OCI-LY3 (cell line): ENCODE results near the gene SPC24.

Experiments used
- EZH2phosphoT487 ChIP-seq: fragments of 200-600 bp; shearing (Covaris generic); IDR thresholded peaks from 2 replicates; pipeline ENCODE4 v1.6.1; 2018; ENCODE audit warnings: antibody characterized with exemption, mixed run types, low read depth
- TF ChIP-seq, protein P1 (sequence below): fragments of 200-600, 300-600 bp; sonication (generic); IDR thresholded peaks from 2 replicates; pipeline ENCODE4 v1.5.1; 2014; ENCODE audit warnings: antibody characterized with exemption, low read length, low read depth

- TF ChIP-seq, protein P1, sequence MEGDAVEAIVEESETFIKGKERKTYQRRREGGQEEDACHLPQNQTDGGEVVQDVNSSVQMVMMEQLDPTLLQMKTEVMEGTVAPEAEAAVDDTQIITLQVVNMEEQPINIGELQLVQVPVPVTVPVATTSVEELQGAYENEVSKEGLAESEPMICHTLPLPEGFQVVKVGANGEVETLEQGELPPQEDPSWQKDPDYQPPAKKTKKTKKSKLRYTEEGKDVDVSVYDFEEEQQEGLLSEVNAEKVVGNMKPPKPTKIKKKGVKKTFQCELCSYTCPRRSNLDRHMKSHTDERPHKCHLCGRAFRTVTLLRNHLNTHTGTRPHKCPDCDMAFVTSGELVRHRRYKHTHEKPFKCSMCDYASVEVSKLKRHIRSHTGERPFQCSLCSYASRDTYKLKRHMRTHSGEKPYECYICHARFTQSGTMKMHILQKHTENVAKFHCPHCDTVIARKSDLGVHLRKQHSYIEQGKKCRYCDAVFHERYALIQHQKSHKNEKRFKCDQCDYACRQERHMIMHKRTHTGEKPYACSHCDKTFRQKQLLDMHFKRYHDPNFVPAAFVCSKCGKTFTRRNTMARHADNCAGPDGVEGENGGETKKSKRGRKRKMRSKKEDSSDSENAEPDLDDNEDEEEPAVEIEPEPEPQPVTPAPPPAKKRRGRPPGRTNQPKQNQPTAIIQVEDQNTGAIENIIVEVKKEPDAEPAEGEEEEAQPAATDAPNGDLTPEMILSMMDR, result no peak
- no peak for TF ChIP-seq EZH2phosphoT487
Measured at GRCh38 chr19:11115895-11116446, 39.6 kb downstream of the SPC24 start.
